SK-N-SH (cell line): ENCODE measurements around the gene IGSF11.

Experiments used
- CTCF ChIP-seq: fragments of 200-600 bp; sonication (generic); IDR thresholded peaks from 2 replicates; pipeline ENCODE4 v1.6.1; 2017; ENCODE audit warnings: antibody characterized with exemption, mild to moderate bottlenecking, moderate library complexity
- EP300 ChIP-seq, 2 experiments: IDR thresholded peaks; 2 replicates each; pipeline versions ENCODE4 v1.4.0 to v1.6.1; 2012; ENCODE audit warnings: borderline replicate concordance in 1 of 2, low read depth in 1 of 2, low read length in 1 of 2
- EZH2phosphoT487 ChIP-seq: fragments of 200-600 bp; sonication (generic); IDR thresholded peaks from 2 replicates; pipeline ENCODE4 v1.6.1; 2017; ENCODE audit warnings: low read depth, mixed run types, mild to moderate bottlenecking, antibody characterized with exemption, moderate library complexity, borderline replicate concordance
- FOXJ3 ChIP-seq: sonication (generic); formaldehyde crosslinking; IDR thresholded peaks from 2 replicates; pipeline ENCODE4 v1.5.1; 2020; ENCODE audit warnings: mild to moderate bottlenecking, missing genetic modification reagents
- FOXM1 ChIP-seq: IDR thresholded peaks from 2 replicates; pipeline ENCODE4 v1.4.0; 2012; ENCODE audit warnings: low read depth, mild to moderate bottlenecking
- NRF1 ChIP-seq: IDR thresholded peaks from 2 replicates; pipeline ENCODE4 v1.6.1; 2012; ENCODE audit warnings: low read depth, mild to moderate bottlenecking, low read length
- PBX3 ChIP-seq: IDR thresholded peaks from 2 replicates; pipeline ENCODE4; 2012
- POLR2AphosphoS5 ChIP-seq: IDR thresholded peaks from 2 replicates; pipeline ENCODE4 v1.6.1; 2012; ENCODE audit warnings: low read depth, low read length
- RAD21 ChIP-seq: IDR thresholded peaks from 2 replicates; pipeline ENCODE4 v1.6.1; 2012; ENCODE audit warnings: mild to moderate bottlenecking, low read length
- TAF1 ChIP-seq: IDR thresholded peaks from 2 replicates; pipeline ENCODE4 v1.6.1; 2012; ENCODE audit warnings: low read depth, mild to moderate bottlenecking, low read length, moderate library complexity, borderline replicate concordance
- TCF12 ChIP-seq: IDR thresholded peaks from 2 replicates; pipeline ENCODE4 v1.4.0; 2012
- YY1 ChIP-seq: IDR thresholded peaks from 2 replicates; pipeline ENCODE4 v1.4.0; 2012; ENCODE audit warnings: low read depth, mild to moderate bottlenecking
- TF ChIP-seq, protein P1 (sequence below): fragments of 150-350 bp; IDR thresholded peaks from 2 replicates; pipeline ENCODE4 v1.6.1; 2017; ENCODE audit warnings: antibody characterized with exemption, low read length, low read depth, borderline replicate concordance
- TF ChIP-seq, protein P2 (sequence below): IDR thresholded peaks from 2 replicates; pipeline ENCODE4 v1.4.0; 2012; ENCODE audit warnings: low read depth, borderline replicate concordance

GRCh38 chr3:118980832-118981231 is 53.8 kb downstream of the IGSF11 start:
- no peak for TF ChIP-seq TCF12
- no peak for TF ChIP-seq YY1
- TF ChIP-seq POLR2AphosphoS5 = no peak
- TF ChIP-seq, protein P1, sequence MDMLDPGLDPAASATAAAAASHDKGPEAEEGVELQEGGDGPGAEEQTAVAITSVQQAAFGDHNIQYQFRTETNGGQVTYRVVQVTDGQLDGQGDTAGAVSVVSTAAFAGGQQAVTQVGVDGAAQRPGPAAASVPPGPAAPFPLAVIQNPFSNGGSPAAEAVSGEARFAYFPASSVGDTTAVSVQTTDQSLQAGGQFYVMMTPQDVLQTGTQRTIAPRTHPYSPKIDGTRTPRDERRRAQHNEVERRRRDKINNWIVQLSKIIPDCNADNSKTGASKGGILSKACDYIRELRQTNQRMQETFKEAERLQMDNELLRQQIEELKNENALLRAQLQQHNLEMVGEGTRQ = no peak
- TF ChIP-seq CTCF = no peak
- no peak for TF ChIP-seq EZH2phosphoT487
- TF ChIP-seq TAF1 = no peak
- no peak for TF ChIP-seq FOXM1
- no peak for TF ChIP-seq PBX3
- TF ChIP-seq NRF1 = no peak
- TF ChIP-seq FOXJ3 (CRISPR knock-in tag) = no peak
- no peak for TF ChIP-seq RAD21
- TF ChIP-seq, protein P2, sequence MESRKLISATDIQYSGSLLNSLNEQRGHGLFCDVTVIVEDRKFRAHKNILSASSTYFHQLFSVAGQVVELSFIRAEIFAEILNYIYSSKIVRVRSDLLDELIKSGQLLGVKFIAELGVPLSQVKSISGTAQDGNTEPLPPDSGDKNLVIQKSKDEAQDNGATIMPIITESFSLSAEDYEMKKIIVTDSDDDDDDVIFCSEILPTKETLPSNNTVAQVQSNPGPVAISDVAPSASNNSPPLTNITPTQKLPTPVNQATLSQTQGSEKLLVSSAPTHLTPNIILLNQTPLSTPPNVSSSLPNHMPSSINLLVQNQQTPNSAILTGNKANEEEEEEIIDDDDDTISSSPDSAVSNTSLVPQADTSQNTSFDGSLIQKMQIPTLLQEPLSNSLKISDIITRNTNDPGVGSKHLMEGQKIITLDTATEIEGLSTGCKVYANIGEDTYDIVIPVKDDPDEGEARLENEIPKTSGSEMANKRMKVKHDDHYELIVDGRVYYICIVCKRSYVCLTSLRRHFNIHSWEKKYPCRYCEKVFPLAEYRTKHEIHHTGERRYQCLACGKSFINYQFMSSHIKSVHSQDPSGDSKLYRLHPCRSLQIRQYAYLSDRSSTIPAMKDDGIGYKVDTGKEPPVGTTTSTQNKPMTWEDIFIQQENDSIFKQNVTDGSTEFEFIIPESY = no peak
- no peak for TF ChIP-seq EP300 (IDR thresholded peaks at IDR 0.05; ENCODE audit: borderline replicate concordance in 1 of 2, low read depth in 1 of 2, low read length in 1 of 2)
